GM19043 (cell line): ENCODE measurements around the gene MCCD1.
"Not testable (repeated sequence)": the region's sequence is repeated elsewhere in the genome, so short reads cannot be mapped to it uniquely, and the experiment has no call there.

Experiments
- ATAC-seq: cut with Tn5 transposase; IDR thresholded peaks from one replicate; pipeline ENCODE4 v1.9.1; 2021; ENCODE audit warnings: low read depth; ENCODE audit not compliant: unreplicated experiment

MCCD1 gene

DNA sequence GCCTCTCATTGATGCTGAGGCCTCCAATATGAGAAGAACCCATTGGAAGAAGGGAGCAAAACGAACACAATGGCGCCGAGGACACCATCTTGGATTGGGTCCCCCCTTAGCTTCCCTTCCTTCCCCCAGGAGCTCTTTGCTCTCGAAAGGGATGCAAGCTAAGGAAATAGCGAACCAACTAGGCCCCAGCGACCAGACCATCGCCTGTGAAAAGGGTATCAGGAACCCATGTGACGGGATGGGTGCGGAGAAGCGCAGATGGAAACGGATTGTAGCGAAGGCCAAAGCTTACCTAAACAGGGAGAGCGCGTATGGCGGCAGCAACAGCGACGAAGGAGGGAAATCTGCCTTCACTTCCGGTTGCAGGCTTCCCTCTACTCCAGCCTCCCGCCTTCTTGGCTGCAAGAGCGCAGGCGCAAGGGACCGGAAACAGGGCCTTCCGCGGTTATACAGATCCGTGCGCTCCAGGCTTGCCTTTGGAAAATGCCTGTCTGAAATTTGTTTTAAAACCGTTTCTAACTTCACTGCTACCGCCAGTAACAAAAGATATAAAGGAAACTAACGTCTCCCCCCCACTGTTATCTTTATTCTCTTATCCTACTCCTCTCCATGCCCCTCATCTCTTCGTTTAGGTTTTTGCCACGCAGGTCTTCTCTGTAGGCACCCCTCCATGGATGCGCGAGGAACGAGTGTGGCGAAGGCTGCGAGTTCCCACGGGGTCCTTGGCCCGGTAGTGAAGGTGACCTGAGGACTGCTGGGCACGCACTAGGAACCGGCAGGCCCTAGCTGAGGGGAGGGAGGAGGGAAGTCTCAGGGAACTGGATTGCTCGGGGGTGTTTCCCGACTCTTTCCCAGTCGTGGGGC, 13.1 kb downstream of the MCCD1 start, which contains the start of gene DDX39B:
Gene DDX39B, minus strand, starts transcription at position 346 of the 864 bp plus-strand sequence. CDS start 1,471 bp downstream, outside the sequence.
- peak; percentile 46 for ATAC-seq

DNA sequence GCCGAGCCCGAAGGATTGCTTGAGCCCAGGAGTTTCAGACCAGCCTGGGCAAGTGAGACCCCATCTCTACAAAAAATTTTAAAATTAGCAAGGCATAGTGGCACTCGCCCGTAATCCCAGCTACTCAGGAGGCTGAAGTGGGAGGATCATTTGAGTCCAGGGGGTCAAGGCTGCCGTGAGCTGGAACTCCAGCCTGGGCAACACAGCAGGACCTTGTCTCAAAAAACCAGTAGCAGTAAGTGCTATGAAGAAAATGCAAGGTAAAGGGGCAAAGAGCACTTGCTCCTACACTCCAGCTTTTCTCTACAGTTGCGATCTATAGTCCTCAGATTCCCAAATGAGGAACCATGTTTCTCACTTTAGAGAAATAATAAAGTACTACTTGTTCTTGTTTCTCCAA, 14.9 kb downstream of the MCCD1 start:
- ATAC-seq = no peak

DNA sequence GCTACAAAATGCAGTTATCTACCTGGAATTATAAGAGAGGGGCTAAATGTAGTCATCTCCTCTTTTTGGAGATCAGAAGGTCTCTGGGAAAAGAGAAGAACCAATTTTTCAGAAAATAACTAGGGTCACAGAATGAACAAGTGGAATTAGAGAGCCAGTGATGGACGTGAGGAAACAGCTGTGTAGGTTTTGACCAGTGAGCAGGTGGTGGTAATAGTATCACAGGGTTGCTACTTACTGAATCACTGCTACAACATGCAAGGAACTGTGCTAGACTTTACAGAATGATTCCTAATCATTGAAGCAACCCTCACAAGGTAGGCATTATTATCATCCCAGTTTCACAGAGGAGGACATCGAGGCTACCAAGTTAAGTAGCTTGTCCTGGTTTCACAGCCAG, 15.9 kb downstream of the MCCD1 start:
- ATAC-seq = no peak

DNA sequence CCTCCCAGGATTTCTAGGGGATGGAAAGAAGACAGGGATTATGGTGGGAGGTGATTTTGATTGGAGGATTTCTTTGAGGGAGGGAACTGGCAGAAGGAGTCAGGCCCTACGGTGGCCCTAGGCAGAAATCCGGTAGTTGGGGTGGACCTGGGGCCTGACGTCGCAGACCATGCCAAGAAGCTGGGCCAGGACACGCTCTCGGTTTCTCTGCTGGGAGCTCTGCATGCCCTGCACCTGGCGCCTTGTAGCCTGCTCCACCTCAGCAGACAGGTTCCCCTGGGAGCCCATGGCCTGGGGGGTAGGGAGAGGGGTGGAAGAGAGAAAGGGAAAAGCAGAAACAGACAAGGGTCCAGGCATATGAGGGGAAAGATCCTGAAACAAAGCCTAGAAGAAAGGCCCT, 16.5 kb downstream of the MCCD1 start:
- no peak for ATAC-seq

DNA sequence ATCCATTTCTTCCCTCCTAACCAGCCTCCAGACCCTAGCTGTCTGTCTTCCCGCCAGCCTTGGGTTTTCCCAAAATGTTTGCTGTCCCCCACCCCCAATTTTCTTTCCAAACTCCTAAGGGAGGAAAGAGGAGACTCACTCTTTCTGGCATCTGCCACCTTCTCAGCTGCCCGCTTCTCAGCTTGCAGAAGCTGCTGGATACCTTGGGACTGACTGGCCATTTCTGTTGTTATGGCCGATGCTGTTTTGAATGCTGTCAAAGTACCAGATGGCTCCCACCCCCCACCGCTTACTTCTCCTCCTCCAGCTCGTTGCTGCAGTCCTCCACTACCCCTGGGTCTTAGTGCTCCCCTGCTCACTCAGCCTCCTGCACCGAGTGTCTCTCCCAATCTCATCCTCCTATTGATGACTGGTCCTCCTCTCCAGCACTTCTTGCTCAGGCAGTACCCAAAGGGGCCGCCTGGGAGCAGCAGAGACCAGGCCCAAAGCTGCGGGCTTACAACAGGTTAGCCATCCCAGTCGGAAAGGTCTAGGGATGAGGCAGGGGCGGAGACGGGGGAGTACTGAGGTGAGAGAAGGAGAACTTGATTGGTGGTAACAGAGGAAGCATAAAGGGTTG, 17.7 kb downstream of the MCCD1 start, which contains the start of gene ATP6V1G2:
Gene ATP6V1G2, minus strand, starts transcription at position 270 of the 619 bp plus-strand sequence. Its CDS starts 49 bp downstream, at position 221.
- peak; percentile 48 for ATAC-seq

DNA sequence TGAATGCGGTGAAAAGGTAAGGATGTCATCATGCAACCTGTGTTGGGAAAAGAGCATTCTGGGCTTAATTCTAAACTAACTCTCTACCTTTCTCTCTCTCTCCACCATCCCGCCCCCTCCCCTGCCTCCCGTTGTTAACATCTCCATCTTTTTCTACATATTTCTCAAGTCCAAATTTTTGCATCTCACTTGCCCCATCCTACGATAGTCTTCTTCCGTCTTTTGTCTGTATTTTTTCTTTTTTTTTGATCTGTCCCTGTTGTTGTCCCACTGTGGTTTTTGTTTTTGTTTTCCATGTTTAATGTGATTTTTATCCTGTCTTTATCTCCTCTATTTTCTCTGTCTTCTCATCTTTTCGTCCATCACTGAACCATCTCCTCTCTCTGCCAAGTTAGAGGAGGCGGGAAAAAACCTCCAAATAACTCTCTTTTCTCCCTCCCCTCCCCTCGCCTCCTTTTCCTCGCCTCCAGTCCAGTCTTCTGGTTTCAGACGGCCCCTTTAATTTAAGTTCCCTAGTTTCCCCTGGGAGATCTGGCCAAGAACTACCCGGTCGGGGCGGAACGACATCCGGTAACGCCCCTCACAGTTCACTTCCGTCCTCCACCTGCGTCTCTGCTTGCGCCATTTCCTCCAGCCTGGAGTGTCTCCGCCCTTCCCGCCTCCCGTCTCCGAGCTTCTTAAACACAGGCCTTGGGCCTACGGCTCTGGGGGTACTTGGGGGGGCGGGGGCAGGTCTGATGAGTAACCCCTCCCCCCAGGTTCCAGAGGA, 18.4 kb downstream of the MCCD1 start, which contains the start of gene NFKBIL1:
Gene NFKBIL1, plus strand, starts transcription at position 651 of the 769 bp plus-strand sequence. Its CDS starts 87 bp downstream, at position 738.
- ATAC-seq = no peak

DNA sequence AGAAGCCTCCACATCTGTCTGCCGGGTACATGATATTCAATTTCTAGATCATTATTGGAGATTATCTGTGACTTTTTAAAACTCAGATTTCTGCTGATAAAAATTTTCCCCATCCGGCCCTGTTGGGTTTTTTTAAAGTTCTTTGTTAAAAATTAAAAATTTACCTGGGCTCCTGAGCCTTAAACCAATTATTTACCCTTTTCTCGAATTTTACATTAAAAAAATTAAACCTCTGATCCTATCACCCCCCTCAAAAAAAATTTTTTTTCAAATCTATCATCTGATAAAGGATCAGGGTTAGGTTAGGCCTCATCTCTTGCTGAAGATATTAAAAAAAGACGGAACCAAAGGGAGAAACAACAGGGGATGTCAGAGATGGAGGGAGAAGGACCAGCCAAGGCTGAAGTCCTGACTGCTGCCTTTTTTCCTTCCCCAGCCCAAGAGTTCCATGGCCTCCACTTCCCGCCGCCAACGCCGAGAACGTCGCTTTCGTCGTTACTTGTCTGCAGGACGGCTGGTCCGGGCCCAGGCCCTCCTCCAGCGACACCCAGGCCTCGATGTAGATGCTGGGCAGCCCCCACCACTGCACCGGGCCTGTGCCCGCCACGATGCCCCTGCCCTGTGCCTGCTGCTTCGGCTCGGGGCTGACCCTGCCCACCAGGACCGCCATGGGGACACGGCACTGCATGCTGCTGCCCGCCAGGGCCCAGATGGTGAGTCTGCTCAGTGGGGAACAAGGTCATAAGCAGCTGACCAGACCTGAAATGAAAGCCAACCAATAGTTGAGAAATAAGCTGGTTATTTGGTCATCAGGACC, 19.2 kb downstream of the MCCD1 start:
- no peak for ATAC-seq

DNA sequence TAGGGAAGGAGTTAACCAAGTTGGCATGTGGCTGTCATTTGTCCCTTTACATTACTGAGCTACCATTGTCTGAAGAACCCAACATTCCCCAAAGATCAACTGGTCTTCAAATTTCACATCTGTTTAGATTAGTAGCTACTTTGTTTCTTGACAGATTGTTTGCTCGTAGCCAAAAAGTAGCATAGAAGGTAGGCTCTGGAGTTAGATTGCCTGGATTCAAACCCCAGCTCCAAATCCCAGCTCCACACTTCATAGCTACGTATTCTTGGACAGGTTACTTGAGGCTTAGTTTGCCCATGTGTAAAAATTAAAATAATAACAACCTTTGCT, 19.7 kb downstream of the MCCD1 start:
- no peak for ATAC-seq

DNA sequence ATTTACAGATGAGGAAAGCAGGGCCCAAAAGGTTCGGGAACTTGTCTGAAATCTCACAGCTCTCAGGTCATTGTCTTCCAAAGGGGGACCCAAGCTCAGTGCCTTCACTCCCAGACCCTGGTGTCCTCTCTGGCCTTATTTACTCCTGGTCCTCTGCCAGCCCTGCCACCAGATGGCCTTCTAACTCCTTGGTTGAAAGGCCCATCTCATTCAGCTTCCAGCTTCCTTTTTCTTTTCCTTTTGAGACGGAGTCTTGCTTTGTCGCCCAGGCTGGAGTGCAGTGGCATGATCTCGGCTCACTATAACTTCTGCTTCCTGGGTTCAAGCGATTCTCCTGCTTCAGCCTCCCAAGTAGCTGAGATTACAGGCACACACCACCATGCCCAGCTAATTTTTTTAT, 22.6 kb downstream of the MCCD1 start:
- not testable (repeated sequence) for ATAC-seq

DNA sequence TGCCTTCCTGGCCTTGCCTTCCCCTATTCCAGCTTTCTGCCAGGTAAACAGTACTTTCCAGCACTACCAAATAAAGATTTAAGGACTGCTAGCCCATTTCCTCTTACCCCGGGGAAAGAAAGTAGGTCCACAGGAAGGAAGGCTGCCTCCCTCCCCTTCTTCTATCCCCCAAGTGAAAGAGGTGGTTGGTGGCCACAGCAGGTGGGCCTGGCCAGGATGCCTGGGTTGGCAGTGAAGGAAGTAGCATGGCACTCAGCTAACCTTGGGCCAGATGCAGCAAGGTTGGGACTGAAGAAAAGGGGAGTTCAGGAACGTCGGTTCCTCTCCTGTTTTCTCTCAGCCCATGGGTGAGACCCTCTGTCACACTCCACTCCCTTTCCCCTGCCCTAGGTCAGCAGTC, 27.5 kb downstream of the MCCD1 start:
- ATAC-seq = no peak

DNA sequence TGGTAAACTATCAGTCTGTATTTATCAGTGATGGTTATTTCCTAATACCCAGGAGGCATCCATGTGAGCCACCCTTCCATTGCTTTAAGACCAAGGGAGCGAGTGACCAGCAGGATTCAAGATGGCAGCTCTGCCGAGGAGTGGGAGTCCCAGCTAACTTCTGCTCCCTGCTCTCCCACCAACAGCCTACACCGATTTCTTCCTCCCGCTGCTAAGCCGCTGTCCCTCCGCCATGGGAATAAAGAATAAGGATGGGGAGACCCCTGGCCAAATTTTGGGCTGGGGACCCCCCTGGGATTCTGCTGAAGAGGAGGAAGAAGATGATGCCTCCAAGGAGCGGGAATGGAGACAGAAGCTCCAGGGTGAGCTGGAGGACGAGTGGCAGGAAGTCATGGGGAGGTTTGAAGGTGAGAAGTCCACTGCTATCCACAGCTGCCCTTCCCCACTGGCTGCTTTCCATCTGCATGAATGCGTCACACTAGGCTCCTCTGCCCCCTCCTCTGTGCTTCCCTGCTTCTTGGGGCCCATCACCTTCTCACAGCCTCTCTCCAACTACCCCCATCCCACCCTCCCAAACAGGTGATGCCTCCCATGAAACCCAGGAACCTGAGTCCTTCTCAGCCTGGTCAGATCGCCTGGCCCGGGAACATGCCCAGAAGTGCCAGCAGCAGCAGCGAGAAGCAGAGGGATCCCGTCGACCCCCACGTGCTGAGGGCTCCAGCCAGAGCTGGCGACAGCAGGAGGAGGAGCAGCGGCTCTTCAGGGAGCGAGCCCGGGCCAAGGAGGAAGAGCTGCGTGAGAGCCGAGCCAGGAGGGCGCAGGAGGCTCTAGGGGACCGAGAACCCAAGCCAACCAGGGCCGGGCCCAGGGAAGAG, 28.9 kb downstream of the MCCD1 start:
- no peak for ATAC-seq

DNA sequence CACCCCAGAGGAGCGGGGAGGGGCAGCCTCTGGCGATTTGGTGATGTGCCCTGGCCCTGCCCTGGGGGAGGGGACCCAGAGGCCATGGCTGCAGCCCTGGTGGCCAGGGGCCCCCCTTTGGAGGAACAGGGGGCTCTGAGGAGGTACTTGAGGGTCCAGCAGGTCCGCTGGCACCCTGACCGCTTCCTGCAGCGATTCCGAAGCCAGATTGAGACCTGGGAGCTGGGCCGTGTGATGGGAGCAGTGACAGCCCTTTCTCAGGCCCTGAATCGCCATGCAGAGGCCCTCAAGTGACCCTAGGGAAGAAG, 29.5 kb downstream of the MCCD1 start:
- ATAC-seq = no peak

DNA sequence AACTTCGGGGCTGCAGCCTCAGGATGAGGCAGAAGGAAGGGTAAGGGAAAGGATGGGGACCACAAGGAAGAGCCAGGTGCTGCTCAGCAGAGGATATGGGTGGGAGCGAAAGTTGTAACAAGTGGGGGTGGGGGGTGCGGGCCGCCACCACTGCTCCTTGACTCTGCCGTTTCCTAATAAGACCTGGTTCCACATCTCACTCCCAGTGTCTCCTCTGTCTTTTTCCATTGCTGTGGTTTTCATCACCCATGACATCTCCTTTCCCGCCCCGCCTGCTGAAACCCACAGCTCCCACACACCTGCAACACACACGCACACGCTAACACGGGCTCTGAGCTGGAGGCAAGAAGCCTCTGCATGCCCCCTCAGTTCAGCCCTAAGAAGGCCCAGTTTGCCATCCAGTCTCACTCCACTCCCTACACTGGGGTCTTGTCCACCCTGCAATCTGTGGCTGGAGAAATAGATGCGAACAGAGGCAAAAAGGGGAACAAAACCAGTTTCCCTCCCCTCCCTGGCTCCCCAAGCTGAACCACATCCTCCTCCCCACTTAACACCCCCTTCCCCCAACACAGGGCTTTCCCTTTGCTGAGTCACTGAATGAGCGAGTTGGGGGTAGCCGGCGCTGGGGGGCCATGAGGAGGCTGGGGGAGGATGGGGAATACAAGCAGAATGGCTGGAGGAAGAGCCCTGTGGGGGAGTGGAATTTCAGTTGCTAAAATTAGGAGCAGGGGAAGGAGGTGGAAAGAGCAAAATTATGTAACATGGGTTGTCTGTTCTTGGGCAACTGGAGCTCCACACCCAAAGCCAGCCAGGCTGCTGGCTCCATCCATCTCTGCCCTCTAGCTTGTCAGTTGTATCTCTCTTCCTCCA, 30.1 kb downstream of the MCCD1 start:
- ATAC-seq = no peak

DNA sequence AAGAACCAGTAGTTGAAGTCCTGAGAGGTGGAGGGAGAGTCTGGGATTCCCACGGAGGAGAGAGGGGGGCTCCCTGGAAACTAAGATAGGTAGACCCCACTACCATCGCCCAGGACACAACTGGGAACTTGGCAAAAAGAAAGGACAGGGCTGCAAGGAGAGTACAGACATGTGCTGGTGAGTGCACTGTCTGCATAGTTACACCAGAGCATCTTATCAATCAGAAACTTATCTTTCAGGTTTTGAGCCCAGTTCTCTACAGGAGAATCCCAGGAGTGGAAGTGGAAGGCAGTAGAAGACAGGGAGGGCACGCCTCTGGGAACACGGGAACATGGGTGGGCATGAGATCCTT, 30.8 kb downstream of the MCCD1 start:
- no peak for ATAC-seq

DNA sequence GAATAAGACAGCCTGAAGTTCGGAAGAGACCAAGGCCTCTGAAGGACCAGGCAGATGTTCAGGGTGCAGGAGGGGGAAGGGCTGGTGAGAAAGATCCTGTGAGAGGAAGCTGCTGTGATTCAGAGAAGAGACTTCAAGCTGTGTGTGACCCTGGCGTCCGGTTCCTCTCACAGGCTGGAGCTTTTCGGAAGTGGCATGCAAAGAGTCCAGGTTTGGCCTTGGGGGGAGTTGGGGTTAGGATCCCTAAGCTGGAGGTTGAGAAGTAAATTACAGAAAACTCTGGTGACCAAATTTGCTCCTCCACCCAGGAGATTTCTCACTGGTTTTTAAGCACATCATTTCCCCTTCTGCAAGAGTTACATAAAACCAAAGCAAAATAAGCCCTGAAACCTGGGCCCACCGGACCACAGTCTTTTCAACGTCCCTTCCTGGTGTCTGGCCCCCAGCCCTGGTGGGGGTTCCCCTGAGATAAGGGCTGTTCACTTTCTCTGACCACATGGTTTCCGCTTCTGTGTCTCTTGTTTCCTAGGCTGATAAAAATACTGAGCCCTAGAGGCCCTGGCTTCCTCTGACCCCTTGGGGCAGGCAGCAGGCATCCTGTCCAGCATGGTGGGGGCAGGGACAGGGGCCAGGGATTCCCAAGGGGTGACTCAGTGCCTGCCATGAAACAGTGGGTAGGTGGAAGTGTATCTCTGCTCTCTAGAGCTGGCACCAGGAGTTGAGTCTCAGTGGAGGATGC, 31.4 kb downstream of the MCCD1 start:
- no peak for ATAC-seq

DNA sequence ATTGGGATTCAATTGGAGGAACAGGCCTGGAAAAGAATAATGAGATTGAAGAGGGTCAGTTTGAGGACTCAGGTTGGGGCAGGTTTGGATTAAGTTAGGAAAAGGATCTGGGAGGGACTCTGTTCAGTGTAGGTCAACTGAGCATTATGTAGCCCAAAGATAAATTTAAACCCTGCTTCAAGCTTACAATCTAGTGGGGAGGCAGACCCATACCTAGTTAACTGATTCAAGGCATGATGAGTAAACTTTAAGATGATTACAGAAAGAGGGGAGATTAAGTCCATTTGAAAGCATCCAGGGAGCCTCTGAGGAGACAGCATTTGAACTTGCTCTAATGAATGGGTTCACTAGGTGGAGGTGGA, 31.9 kb downstream of the MCCD1 start:
- ATAC-seq = no peak

DNA sequence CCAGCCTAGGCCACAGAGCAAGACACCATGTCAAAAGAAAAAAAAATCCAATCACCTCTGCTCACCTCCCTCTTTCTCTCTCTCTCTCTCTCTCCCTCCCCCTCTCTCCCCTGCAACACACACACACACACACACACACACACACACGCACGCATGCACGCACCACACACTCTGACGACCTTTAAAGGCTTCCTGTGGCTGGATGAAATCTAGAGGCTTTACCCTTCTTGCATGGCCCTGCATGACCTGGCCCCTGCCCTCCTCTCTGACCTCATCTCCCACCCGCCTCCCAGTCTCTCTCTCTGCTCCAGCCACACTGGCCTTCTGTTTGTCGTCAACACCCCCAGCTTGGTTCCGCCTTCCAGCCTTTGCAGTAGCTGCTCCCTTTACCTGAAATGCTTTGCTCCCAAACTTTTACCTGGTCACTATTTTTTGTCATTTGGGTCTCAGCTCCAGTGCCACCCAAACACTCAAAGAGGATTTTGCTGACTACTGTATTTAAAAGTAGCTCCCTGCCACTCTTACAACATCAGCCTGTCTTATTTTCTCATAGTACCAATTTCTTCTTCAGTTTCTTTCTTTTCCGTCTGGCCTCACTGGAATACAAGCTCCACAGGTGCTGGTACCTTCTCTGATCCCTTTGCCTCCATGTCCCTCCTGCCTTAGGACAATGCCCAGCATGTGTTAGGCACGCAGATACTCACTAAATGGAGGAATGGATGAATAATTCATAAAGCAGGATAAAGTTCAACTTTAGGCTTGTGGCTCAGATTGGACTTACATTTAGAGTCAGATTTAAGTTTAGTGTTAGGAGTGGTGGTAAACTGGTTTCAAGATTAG, 39.0 kb downstream of the MCCD1 start:
- ATAC-seq = no peak
